Measurements from ENCODE around the gene MTIF3. TPM values are rescaled to one million over a fixed set of nuclear protein-coding genes. Genes with fewer than 3 reads are reported as not detected.

The MTIF3 gene
- total RNA-seq, 1 experiment from 2014 or later, result 31.6 TPM

DNA sequence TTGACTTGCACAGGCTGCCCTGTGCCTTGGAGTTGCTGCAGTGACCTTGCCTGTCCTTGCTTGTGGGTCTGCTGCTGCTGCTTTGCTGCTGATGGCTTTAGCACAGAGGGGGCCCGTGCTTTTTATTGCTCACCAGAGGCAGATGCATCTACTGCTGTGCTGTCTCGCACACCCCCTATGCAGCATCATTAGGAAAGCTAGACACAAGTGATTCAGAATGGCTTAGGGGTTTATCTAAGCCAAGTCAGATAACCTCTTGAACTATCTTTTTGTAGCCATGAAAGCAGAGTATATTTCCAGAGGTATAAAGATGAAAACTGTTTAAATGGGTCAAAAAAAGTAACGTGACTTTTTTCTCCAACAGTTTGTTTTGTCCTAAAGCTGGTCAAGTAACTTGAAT is 18.2 kb downstream of the MTIF3 start:
- Histone ChIP-seq H3K9ac (ENCODE audit: extremely low read depth, insufficient read length, low read length) (no peak overlapping the region), H3T11ph (ENCODE audit: low read length) (no peak overlapping the region), H2AK5ac (ENCODE audit: insufficient read length, low read length) (no peak overlapping the region), H3K14ac (ENCODE audit: insufficient read depth, low read length) (no peak overlapping the region), H2BK20ac (ENCODE audit: low read depth, low read length, poor library complexity, severe bottlenecking) (no peak overlapping the region), H2BK120ac (ENCODE audit: low read depth, low read length, poor library complexity, severe bottlenecking) (no peak overlapping the region), H3K56ac (ENCODE audit: insufficient read length, low read depth, low read length) (no peak overlapping the region), H4K8ac (replicated peaks; ENCODE audit: insufficient read length, low read depth, low read length) (no peak overlapping the region), H2AFZ (ENCODE audit: low read length) (no peak overlapping the region), H3K79me2 (ENCODE audit: insufficient read depth, low read length) (no peaks in the 10 kb centered on the region), H3K18ac (ENCODE audit: insufficient read length, low read depth, low read length) (no peak overlapping the region), H3K4me2 (ENCODE audit: insufficient read depth, insufficient read length, low read length) (no peak overlapping the region), H3K9me3 (ENCODE audit: control insufficient read depth, low read depth, low read length) (no peaks in the 10 kb centered on the region), H3K23me2 (ENCODE audit: insufficient read length, low read depth, low read length, poor library complexity, severe bottlenecking) (no peaks in the 10 kb centered on the region), H3K27me3 (ENCODE audit: insufficient read depth, low read length) (no peaks in the 10 kb centered on the region), H3K4me1 (ENCODE audit: insufficient read depth, low read length) (no peaks in the 10 kb centered on the region), H3K27ac (ENCODE audit: insufficient read length, low read depth, low read length) (no peak overlapping the region), H3K4ac (ENCODE audit: low read depth, low read length) (no peak overlapping the region), H4K5ac (ENCODE audit: insufficient read length, low read depth, low read length) (no peak overlapping the region), H3K79me1 (ENCODE audit: insufficient read depth, low read depth, low read length, poor library complexity, severe bottlenecking) (no peaks in the 10 kb centered on the region), H2BK12ac (ENCODE audit: insufficient read length, low read depth, low read length) (no peak overlapping the region), H2BK5ac (ENCODE audit: insufficient read length, low read length) (no peak overlapping the region), H3K23ac (ENCODE audit: insufficient read length, low read depth, low read length) (no peak overlapping the region), H4K20me1 (ENCODE audit: control insufficient read depth, insufficient read depth, insufficient read length) (no peaks in the 10 kb centered on the region), H2BK15ac (ENCODE audit: low read depth, low read length) (no peak overlapping the region), H4K91ac (ENCODE audit: insufficient read length, low read depth, low read length) (no peak overlapping the region)
- H3K27me3 Mint-ChIP-seq (ENCODE audit: low read depth), result no peaks in the 10 kb centered on the region
- no peaks in the 10 kb centered on the region for H3K9me3 Mint-ChIP-seq
- DNase-seq, result no peak
- H3K36me3 Mint-ChIP-seq (ENCODE audit: insufficient read depth in 1 of 3, low read depth in 3 of 3), result peaks cover 30 to 77% (median 67%) of the 10 kb centered on the region in 3 experiments; a peak in 6 of 7 replicates
- WGBS (ENCODE audit: extremely low coverage, insufficient read length, low lambda C conversion rate), result no CpG with 5 or more reads among the region's 3 CpGs
- no peaks in the 10 kb centered on the region for H3K4me1 Mint-ChIP-seq
- H3K27ac Mint-ChIP-seq, result no peak overlapping the region
- no peak for TF ChIP-seq CTCF (conservative IDR thresholded peaks at IDR 0.05)
- H3K4me3 Mint-ChIP-seq, result no peak overlapping the region

Data from H9 (cell line).